NCI-H1930 (cell line): ENCODE results near the gene LEKR1.

ENCODE experiments used
- DNase-seq, 2 experiments: peaks; one replicate each; lab custom pipeline; 2025; lab: John Stamatoyannopoulos, UW

LEKR1 gene

GRCh38 chr3:157061265-157061664 lies 235.1 kb downstream of the LEKR1 start:
- DNase-seq = no peak

GRCh38 chr3:157063469-157063868 lies 237.3 kb downstream of the LEKR1 start:
- no peak for DNase-seq

GRCh38 chr3:157063926-157064325 lies 237.8 kb downstream of the LEKR1 start:
- DNase-seq = no peak

- DNase-seq = no peak
Measured at GRCh38 chr3:157064402-157064801, 238.2 kb downstream of the LEKR1 start.

GRCh38 chr3:157065201-157065600 lies 239.0 kb downstream of the LEKR1 start:
- DNase-seq = no peak

GRCh38 chr3:157066335-157067098 lies 240.4 kb downstream of the LEKR1 start:
- DNase-seq = no peak

- DNase-seq = no peak
Measured at GRCh38 chr3:157067114-157067513, 241.0 kb downstream of the LEKR1 start.

GRCh38 chr3:157069406-157069805 lies 243.3 kb downstream of the LEKR1 start:
- DNase-seq = no peak

- no peak for DNase-seq
Measured at GRCh38 chr3:157069846-157070677, 243.9 kb downstream of the LEKR1 start.

GRCh38 chr3:157070678-157070999 lies 244.5 kb downstream of the LEKR1 start:
- DNase-seq = no peak

- no peak for DNase-seq
Measured at GRCh38 chr3:157071744-157072525, 245.8 kb downstream of the LEKR1 start.

- DNase-seq = no peak
Measured at GRCh38 chr3:157073810-157074209, 247.7 kb downstream of the LEKR1 start.

GRCh38 chr3:157074490-157074889 lies 248.3 kb downstream of the LEKR1 start:
- no peak for DNase-seq

- DNase-seq = no peak
Measured at GRCh38 chr3:157074981-157075380, 248.8 kb downstream of the LEKR1 start.

GRCh38 chr3:157075693-157076420 lies 249.7 kb downstream of the LEKR1 start:
- DNase-seq = no peak

- no peak for DNase-seq
Measured at GRCh38 chr3:157077565-157077991, 251.4 kb downstream of the LEKR1 start.

- DNase-seq = no peak
Measured at GRCh38 chr3:157078131-157078810, 252.1 kb downstream of the LEKR1 start.

- no peak for DNase-seq
Measured at GRCh38 chr3:157078811-157079185, 252.6 kb downstream of the LEKR1 start.

- DNase-seq = no peak
Measured at GRCh38 chr3:157079676-157080369, 253.7 kb downstream of the LEKR1 start.

- no peak for DNase-seq
Measured at GRCh38 chr3:157081626-157082210, 255.6 kb downstream of the LEKR1 start.
